Peyer's patch (tissue), 4 donors: Measurements from ENCODE around the gene MICB.

ENCODE experiments used
- POLR2A ChIP-seq, 2 donors: fragments of 450-650 bp; IDR thresholded peaks; one replicate each; pipeline ENCODE4 v1.5.1; 2017; ENCODE audit warnings: antibody characterized with exemption in 2 of 2, mild to moderate bottlenecking in 2 of 2, moderate library complexity in 2 of 2
- TF ChIP-seq, protein P1 (sequence below), 6 experiments: fragments of 450-650 bp in 4 of 6; fragments of 200-600 bp in 2 of 6; sonication (generic) in 1 of 6; IDR thresholded peaks; one replicate each; pipeline ENCODE4 v1.5.1; 2017 to 2019; ENCODE audit warnings: antibody characterized with exemption in 6 of 6, mild to moderate bottlenecking in 3 of 6, moderate library complexity in 1 of 6

DNA sequence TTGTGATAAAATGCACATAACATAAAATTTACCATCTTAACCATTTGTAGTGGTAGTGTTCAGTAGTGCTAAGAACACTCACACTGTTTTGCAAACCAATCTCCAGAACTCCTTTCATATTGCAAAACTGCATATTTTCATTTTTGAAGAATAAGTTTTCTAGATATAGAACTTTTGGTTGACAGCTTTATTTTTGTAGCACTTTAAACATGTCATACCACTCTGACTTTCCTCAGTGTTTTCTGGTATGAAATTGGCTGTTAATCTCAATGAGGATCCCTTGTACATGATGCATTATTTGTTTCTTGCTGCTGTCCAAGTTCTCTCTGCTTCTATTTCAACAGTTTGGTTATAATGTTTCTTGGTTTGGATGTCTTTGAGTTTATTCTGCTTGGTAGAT is 45.1 kb upstream of the MICB start:
- TF ChIP-seq, protein P1, sequence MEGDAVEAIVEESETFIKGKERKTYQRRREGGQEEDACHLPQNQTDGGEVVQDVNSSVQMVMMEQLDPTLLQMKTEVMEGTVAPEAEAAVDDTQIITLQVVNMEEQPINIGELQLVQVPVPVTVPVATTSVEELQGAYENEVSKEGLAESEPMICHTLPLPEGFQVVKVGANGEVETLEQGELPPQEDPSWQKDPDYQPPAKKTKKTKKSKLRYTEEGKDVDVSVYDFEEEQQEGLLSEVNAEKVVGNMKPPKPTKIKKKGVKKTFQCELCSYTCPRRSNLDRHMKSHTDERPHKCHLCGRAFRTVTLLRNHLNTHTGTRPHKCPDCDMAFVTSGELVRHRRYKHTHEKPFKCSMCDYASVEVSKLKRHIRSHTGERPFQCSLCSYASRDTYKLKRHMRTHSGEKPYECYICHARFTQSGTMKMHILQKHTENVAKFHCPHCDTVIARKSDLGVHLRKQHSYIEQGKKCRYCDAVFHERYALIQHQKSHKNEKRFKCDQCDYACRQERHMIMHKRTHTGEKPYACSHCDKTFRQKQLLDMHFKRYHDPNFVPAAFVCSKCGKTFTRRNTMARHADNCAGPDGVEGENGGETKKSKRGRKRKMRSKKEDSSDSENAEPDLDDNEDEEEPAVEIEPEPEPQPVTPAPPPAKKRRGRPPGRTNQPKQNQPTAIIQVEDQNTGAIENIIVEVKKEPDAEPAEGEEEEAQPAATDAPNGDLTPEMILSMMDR (IDR thresholded peaks at IDR 0.05): no peak
- no peak for TF ChIP-seq POLR2A (IDR thresholded peaks at IDR 0.05)
